NOMO-1 treated with DMSO at 0.1 percent for 48 hours (cell line): ENCODE results near the gene FSD1L.
"Not testable (repeated sequence)": the region's sequence is repeated elsewhere in the genome, so short reads cannot be mapped to it uniquely, and the experiment has no call there.

Experiments used
- DNase-seq: peaks from one replicate; lab custom pipeline; 2025; ENCODE audit not compliant: unreplicated experiment; lab: John Stamatoyannopoulos, UW

Gene FSD1L

GRCh38 chr9:105479846-105480245 lies 32.0 kb downstream of the FSD1L start:
- DNase-seq, result no peak

- DNase-seq, result peak; percentile 10
Observed at GRCh38 chr9:105483618-105484017, 35.8 kb downstream of the FSD1L start.

GRCh38 chr9:105484226-105484625 lies 36.4 kb downstream of the FSD1L start:
- DNase-seq, result no peak

- DNase-seq, result peak; percentile 12
Observed at GRCh38 chr9:105485131-105485530, 37.3 kb downstream of the FSD1L start.

GRCh38 chr9:105496826-105497225 lies 49.0 kb downstream of the FSD1L start:
- peak; percentile 37 for DNase-seq

- no peak for DNase-seq
Observed at GRCh38 chr9:105497704-105498103, 49.9 kb downstream of the FSD1L start.

- peak; percentile 80 for DNase-seq
Observed at GRCh38 chr9:105500108-105500766, 52.4 kb downstream of the FSD1L start.

- no peak for DNase-seq
Observed at GRCh38 chr9:105501414-105501813, 53.6 kb downstream of the FSD1L start.

GRCh38 chr9:105502276-105502675 lies 54.4 kb downstream of the FSD1L start:
- no peak for DNase-seq

- no peak for DNase-seq
Observed at GRCh38 chr9:105503881-105504280, 56.0 kb downstream of the FSD1L start.

GRCh38 chr9:105507096-105507790 lies 59.4 kb downstream of the FSD1L start:
- DNase-seq, result no peak

- DNase-seq, result no peak
Observed at GRCh38 chr9:105508530-105508929, 60.7 kb downstream of the FSD1L start.

GRCh38 chr9:105510024-105510423 lies 62.2 kb downstream of the FSD1L start:
- DNase-seq, result peak; percentile 42

GRCh38 chr9:105511446-105511845 lies 63.6 kb downstream of the FSD1L start:
- no peak for DNase-seq

GRCh38 chr9:105515811-105516413 lies 68.1 kb downstream of the FSD1L start:
- no peak for DNase-seq

- DNase-seq, result not testable (repeated sequence)
Observed at GRCh38 chr9:105519710-105520369, 72.0 kb downstream of the FSD1L start.

GRCh38 chr9:105520992-105521391 lies 73.2 kb downstream of the FSD1L start:
- not testable (repeated sequence) for DNase-seq

GRCh38 chr9:105522618-105523385 lies 75.0 kb downstream of the FSD1L start:
- not testable (repeated sequence) for DNase-seq

GRCh38 chr9:105531530-105531929 lies 83.7 kb downstream of the FSD1L start:
- DNase-seq, result peak; percentile 5

- no peak for DNase-seq
Observed at GRCh38 chr9:105535920-105536668, 88.3 kb downstream of the FSD1L start.
